ENCODE data around the gene SYNGR3.

Gene SYNGR3

DNA sequence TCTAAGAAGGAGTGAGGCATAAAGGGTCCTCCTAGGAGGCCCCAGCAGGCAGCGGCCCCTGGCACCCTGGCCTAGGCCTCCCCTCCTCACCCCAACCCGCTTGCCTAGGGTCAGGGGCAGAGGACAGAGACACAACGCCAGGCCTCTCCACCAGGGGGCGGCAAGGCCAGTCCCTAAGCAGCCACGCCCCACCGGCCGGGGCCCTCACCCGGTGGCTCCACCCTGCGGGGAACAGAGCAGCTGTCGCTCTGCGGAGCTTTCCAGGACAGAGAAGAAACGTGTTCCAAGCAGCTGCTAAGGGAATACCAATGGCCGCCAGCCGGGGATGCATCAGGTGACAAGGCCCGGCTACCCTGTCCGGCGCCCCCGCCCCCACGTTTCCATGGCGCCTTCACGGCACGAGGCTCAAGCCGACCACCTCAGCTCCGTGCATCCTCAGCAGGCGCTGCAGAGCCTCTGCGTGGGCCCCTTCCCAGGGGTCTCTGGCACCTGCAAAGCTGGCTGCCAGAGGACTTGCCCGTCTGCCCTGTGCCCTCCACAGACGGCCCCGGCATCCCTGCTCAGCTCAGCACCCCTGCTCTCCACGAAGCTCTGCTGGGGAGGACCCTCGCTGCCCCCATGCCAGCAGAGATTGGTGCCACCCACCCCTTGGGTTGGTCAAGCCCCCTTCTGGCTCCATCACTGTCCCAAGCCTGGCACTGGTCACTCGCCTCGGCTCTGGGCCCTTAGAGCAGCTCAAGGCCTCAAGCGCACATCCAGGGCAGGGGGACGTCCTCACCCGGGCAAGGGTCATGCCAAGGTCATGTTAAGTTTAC lies 14.3 kb downstream of the SYNGR3 start:
- TF ChIP-seq, protein P1, sequence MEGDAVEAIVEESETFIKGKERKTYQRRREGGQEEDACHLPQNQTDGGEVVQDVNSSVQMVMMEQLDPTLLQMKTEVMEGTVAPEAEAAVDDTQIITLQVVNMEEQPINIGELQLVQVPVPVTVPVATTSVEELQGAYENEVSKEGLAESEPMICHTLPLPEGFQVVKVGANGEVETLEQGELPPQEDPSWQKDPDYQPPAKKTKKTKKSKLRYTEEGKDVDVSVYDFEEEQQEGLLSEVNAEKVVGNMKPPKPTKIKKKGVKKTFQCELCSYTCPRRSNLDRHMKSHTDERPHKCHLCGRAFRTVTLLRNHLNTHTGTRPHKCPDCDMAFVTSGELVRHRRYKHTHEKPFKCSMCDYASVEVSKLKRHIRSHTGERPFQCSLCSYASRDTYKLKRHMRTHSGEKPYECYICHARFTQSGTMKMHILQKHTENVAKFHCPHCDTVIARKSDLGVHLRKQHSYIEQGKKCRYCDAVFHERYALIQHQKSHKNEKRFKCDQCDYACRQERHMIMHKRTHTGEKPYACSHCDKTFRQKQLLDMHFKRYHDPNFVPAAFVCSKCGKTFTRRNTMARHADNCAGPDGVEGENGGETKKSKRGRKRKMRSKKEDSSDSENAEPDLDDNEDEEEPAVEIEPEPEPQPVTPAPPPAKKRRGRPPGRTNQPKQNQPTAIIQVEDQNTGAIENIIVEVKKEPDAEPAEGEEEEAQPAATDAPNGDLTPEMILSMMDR (IDR thresholded peaks at IDR 0.05), result peak; percentile 95

DNA sequence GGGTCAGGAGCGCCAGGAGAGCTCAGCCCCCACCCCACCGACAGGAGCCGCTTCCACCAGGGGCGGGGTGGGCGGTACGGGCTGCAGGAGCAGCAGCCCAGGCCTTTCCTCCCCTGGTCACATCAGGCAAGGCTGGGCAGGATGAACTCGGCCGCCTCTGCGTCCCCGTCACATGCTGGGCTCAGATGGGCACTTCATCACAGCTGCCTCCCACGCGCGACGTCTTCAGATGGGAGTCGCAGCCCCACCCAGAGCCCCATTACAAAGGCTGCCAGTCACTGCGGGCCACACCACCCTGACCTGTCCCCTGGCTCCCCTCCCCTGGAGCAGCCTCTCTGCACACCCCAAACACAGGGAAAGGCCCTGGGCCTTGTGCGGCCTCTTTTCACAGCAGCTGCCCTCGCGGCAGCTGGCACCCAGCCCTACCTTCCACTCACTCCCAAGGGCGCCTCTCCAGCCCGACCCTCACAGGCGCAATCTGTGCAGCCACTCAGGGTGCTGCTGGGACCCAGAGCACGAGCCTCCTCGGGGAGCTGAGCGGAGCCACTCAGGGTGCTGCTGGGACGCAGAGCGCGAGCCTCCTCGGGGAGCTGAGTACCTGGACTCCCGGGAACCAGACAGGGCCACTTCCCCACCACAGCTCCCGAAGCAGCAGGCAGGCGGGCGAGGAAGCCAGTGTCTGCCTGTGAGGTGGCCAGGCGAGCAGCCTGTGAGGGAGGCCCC lies 15.2 kb downstream of the SYNGR3 start:
- TF ChIP-seq, protein P1 (IDR thresholded peaks at IDR 0.05), result no peak

DNA sequence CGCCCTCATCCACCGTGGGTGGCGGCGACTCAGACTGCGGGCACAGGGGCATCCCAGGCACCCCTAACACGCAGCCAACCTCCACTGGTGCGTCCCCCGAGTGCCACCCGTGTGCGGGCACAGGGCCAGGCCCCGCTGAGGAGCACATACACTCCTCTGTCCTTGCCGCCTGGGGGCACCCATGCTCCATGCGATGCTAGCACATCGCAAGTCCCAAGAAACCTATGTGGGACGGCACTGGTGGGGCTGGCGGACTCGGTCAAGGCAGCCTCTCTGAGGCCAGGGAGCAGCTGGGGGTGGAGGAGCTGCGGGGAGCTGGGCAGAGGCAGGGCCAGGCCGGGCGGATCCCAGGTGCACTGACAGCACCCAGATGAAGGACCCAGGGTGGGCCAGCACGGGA lies 15.9 kb downstream of the SYNGR3 start:
- TF ChIP-seq, protein P1 (IDR thresholded peaks at IDR 0.05), result no peak

DNA sequence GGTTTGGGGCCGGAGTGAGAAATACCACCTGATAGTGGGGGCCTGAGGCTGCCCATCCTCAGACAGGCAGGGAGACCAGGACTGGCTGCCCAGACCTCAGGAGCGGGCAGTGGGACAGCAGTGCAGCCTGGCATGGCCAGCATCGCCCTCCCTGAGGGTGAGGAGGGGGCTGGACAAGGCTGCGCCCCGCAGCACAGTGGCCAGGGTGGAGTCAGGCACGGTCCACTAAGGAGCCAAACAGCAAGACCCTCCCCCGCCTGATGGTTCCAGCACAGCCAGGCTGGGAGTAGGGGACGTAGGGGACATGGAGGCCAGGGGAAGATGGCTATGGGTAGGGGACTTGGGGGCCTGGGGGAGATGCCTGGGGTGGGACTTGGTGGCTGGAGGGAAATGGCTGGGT lies 16.5 kb downstream of the SYNGR3 start:
- TF ChIP-seq, protein P1 (IDR thresholded peaks at IDR 0.05), result no peak

DNA sequence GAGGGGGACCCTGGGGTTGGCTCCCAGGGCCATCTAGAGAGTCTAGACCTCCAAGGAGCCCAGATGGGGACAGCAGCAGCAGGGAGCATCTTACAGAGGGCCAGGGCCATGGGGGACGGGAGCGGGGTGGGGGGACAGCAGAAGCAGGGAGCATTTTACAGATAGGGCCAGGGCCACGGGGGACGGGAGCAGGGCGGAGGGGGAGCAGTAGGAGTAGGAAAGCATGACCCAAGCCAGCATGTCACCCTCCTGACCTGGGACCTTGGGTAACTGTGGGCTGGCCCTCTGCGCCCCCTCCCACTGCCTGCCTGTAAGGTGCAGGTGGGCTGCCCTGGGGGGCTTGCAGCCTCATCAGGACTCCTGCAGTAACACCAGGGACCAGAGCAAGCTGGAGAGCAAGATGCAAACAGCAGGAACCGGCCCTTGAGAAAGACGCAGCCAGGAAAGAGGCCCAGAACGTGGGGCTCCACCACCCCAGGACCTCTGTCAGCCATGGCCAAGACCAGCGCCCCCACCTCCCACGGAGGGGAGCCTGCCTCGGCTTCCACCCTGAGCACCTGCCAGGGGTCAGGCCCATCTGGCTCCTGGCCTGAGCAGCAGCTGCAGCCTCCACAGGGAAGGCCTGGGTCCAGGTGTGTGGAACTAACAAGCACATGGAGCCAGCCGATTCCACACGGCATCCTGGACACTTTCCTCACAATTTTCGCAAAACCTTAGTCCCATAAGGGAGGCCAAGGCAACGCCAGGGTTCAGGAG lies 17.5 kb downstream of the SYNGR3 start:
- TF ChIP-seq, protein P1 (IDR thresholded peaks at IDR 0.05), result no peak

DNA sequence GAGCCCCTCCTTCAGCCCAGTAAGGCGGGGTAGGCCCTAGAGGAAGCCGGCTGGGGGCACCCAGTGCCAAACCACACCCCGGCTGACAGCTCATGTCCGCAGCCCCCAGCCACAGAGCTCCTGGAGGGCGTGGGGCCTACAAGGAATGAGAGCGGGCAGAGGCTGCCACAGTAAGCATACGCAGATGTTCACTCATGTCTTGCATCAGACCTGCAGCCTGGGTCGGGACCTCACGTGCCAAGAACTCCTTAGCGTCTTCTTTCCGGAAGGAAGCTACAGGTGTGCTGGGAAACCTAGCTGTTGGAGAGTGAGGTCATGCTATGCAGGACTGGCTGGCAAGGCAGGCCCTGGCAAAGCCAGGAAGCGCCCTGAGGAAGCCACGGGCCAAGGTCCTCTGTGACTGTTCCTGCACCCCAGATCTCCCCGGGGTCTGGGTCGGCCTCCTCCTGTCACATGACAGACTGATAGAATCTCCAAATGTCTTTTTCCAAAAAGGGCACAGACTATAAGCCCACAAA lies 18.3 kb downstream of the SYNGR3 start:
- TF ChIP-seq, protein P1 (IDR thresholded peaks at IDR 0.05), result no peak

DNA sequence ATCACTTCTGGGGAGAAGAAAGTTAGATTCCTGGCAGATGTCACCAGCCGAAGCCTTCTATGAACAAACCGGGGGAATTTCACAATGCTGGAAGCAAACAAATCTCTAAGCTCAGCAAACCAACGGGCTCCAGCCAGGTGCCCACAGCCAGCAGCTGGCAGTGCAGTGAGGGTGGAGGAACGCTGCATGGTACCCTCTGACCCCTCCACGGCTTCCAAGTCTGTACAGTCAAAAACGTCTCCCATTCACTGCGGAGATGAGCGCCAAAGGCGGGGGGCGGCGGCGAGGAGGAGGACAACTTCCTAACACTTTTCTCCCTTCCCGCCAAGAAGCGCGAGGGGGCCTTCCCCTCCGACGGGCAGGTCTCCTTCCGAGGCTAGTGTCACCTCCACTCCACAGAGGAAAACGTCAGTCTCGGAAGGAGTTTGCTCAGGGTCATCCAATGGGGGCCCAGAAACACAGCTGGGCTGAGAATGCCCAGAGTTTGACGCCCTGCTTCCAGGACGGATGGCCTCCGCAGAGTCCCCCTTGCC lies 18.9 kb downstream of the SYNGR3 start:
- TF ChIP-seq, protein P1 (IDR thresholded peaks at IDR 0.05), result no peak
